OCI-LY3 (cell line): ENCODE results near the gene IGFL3.

Source experiments
- EZH2phosphoT487 ChIP-seq: fragments of 200-600 bp; shearing (Covaris generic); IDR thresholded peaks from 2 replicates; pipeline ENCODE4 v1.6.1; 2018; ENCODE audit warnings: antibody characterized with exemption, mixed run types, low read depth
- TF ChIP-seq, protein P1 (sequence below): fragments of 200-600, 300-600 bp; sonication (generic); IDR thresholded peaks from 2 replicates; pipeline ENCODE4 v1.5.1; 2014; ENCODE audit warnings: antibody characterized with exemption, low read length, low read depth

DNA sequence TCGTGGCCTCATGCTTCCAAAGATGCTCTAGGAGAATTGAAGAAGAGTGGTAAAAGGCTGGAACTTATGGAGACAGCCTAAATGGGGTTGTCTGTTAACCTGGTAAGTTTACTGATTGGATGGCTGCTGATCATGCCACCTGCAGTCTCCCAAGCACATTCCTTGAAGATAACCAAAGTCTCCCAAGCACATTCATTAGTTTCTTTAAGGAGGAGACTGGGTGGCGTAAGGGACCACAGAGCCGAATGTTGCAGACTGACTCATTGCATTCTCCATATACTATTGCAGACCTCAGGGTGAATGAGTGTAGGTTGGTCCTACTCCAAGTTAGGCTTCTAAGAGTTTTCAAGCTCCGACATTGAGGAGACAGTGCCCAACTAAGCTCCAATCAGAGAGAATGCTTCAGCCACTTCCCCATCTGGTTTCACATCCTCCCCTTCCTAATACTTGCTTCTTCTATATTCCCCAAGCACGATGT is at the start of gene IGFL3:
- TF ChIP-seq, protein P1, sequence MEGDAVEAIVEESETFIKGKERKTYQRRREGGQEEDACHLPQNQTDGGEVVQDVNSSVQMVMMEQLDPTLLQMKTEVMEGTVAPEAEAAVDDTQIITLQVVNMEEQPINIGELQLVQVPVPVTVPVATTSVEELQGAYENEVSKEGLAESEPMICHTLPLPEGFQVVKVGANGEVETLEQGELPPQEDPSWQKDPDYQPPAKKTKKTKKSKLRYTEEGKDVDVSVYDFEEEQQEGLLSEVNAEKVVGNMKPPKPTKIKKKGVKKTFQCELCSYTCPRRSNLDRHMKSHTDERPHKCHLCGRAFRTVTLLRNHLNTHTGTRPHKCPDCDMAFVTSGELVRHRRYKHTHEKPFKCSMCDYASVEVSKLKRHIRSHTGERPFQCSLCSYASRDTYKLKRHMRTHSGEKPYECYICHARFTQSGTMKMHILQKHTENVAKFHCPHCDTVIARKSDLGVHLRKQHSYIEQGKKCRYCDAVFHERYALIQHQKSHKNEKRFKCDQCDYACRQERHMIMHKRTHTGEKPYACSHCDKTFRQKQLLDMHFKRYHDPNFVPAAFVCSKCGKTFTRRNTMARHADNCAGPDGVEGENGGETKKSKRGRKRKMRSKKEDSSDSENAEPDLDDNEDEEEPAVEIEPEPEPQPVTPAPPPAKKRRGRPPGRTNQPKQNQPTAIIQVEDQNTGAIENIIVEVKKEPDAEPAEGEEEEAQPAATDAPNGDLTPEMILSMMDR: no peak
- TF ChIP-seq EZH2phosphoT487: no peak
